ENCODE data around the gene TRAPPC3.
"Not testable (repeated sequence)": the region's sequence is repeated elsewhere in the genome, so short reads cannot be mapped to it uniquely, and the experiment has no call there.

The TRAPPC3 gene

DNA sequence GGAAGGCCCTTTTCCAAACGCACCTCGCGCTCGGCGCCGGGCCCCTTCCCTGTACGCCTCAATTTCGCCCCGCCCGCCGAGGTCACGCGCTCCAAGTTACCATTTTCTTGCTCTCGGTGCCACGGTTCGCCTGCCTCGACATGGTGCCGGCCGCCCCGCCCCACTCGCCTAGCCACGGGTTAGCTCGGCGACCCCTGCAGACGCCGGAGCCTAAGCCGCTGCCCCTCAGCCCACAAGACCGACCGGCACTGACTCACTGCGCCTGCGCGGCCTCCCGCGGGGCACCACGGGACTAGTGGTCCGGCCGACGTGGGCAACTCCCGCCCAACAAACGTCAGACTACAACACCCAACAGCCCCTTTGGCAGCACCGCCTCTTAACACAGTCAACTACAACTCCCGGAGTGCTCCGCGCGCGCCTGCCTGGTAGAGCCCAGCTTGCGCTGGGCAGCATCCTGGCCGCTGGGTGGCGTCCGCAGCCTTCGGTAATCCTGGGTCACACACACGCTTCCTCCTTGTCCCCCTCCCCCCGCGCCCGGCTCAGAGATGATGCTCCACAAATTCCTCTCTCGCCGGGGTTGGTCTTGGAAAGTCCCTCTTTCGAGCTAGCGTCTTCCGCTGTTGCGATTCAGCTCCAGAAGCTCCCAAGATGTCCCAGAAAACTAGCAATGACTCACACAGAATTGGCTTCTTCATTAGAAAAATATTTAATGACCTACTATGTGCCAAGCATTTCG lies at the start of gene TRAPPC3:
TSS of gene TRAPPC3 (minus strand) at position 250 of the 736 bp plus-strand sequence. CDS start at position 142, 108 bp downstream.
- peak; percentile 100 for DNase-seq

DNA sequence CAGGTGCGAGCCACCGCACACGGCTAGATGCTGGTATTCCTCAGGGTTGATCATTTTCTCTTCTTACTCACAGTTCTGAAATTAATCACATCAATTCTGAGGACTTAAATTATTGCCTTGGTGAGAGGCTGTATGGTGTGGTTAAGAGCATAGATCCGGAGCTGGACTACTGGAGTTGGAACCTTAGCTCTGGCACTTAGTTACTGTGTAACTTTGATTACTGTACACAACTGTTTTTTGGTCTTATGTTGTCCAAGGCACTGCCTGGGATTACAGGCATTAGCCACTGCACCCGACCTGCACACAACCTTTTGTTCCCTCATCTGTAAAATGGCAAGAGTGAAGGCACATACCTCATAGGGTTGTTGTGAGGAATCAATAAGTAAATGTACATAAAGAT lies 49.4 kb upstream of the TRAPPC3 start:
- DNase-seq = no peak

DNA sequence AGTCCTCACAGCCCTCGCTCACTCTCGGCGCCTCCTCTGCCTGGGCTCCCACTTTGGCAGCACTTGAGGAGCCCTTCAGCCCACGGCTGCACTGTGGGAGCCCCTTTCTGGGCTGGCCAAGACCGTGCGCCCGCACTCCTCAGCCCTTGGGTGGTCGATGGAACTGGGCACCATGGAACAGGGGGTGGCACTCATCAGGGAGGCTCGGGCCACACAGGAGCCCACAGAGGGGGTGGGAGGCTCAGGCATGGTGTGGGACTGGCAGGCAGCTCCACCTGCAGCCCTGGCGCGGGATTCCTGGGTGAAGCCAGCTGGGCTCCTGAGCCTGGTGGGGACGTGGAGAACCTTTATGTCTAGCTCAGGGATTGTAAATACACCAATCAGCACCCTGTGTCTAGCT lies 47.5 kb upstream of the TRAPPC3 start:
- not testable (repeated sequence) for DNase-seq

DNA sequence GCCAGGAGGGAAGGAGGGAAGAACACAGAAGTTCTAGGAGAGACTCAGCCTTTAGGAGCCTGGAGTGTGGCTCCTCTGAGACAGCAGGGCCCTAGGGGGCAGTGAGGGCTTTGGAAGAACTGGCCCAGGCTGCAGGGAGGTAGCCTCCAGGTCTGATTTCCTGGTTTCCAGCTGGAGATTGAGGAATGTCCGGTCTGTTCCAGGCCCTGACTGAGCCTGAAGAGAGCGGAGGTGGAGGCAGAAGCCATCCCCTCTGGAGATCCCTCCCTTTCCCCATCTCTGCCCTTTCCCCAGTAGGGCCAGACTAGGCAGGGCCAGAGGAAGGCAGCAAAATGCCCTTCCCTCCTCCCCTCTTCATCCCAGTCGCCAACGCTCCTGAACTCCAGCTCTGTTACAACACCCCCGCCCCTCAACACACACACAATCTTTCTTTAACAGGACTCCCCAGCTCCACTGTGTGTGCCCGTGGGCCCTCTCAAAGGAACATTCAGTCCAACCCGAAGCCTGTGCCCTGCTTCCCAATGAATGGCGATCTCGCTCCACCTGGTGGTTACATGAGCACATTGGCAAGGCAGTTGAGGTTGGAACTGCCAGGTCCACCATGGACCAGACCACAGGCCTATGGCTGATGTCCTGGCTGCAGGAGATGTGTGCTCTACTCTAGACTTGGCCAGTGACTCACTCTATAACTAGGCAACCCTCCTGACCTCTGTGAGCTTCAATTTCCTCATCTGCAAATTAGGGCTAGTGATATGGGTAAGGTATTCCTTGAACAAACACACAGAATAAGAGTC lies 38.7 kb upstream of the TRAPPC3 start:
- DNase-seq = peak; percentile 78

DNA sequence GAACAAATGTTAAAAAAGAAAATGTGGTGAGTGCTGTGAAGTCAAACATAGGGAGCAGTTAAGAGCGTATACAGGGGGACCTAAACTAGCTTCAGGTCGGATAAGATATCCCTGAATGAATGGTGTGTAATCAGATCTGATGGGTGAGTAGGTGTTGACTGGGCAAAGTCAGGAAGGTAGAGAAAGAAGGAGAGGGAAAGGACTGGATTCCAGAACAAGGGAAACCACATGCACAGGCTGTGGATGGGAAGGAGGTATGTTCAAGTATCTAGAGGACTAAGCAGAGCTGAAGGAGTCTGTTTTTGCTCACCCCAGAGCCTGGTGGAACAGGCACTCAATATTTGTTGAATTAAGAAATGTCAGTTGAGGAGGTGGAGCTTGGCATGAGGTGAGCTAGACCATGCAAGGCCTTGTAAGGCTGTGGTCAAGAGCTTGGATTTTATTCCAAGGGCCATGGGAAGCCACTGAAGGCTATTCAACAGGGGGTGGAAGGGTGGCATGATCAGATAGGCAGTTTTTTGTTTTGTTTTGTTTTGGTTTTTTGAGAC lies 34.1 kb upstream of the TRAPPC3 start:
- no peak for DNase-seq

DNA sequence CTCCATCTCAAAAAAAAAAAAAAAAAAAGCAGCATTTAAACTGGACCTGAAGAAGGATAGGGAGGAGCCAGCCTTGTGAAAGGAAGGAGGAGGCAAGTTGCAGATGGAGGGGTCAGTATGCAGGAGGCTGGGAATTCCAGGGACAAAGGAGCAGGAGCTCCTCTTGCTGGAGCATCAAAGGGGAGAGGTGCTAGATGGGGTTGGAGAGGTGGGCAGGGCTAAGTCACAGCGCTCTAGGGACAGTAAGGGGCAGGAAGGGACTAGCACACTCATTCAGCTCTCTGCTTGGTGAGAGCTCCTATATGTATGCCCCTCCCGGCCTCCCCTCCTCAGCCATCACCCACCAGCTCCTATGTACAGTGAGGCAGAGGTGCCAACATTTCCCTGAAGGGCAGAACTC lies 33.4 kb upstream of the TRAPPC3 start:
- DNase-seq = peak; percentile 46

DNA sequence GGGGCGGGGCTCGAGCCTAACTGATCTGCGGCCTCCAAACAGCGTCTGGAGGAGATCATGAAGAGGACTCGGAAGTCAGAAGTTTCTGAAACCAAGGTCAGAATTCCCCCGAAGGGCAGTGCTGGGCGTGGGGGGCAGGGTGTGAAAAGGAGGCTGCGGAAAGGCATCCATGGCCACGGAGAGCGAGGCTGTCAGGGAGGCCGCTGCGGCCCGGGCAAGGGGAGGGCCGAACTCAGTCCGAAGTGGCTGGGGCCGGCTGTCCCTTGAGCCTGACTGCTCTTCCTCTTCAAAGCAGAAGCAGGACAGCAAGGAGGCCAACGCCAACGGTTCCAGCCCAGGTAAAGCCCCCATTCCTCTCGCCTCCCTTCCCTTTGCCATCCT lies 29.9 kb upstream of the TRAPPC3 start:
- DNase-seq = no peak

DNA sequence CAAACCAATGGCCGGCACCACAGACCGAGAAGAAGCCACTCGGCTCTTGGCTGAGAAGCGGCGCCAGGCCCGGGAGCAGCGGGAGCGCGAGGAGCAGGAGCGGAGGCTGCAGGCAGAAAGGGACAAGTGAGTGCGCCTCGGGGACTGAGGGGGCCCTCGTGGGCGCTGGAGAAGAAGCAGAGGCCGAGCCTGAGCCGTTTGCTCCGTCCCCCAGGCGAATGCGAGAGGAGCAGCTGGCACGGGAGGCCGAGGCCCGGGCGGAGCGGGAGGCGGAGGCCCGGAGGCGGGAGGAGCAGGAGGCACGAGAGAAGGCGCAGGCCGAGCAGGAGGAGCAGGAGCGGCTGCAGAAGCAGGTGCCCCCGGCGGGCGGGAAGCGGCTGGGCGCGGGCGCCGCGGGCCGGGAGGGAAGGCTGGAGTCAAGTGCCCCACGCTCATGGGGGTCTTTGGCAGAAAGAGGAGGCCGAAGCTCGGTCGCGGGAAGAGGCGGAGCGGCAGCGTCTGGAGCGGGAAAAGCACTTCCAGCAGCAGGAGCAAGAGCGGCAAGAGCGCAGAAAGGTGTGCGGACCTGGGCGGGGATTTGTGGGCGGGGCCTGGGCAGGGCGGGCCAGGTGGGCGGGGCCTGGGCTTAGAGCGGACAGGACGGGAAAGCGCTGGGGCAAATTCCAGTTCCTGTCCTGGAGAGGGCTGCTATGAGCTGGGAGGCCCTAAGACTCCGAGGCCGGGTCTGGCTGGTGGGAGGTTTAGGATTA lies 29.4 kb upstream of the TRAPPC3 start:
- no peak for DNase-seq

DNA sequence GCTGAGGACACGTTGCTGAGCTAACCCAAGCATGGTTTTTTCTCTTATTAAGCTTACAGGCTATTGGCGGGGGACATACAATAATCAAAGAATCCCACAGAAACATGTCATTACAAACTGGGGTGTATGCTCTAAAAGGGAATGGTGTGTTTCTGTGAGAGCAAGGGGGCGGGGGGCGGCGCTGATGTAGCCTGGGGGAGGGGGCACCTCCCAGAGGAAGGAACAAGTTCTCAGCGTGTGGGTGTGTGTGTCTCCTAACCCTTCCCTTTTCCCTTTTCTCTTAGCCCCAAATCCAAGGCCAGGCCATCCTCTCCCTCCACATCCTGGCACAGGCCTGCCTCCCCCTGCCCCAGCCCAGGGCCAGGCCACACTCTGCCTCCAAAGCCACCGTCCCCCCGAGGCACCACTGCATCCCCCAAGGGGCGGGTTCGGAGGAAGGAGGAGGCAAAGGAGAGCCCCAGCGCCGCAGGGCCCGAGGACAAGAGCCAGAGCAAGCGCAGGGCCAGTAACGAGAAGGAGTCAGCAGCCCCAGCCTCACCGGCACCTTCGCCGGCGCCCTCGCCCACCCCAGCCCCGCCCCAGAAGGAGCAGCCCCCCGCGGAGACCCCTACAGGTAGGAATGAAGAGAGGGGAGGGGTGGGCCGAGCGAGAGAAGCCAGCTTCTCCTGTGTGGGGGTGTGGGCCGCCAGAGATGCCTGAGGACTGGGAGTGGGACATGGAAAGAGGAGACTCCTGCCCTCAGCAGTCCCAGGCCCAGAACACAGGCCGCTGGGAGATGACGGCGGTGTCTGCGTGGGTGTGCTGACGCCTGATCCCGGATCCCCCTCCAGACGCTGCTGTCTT lies 28.5 kb upstream of the TRAPPC3 start:
- no peak for DNase-seq

DNA sequence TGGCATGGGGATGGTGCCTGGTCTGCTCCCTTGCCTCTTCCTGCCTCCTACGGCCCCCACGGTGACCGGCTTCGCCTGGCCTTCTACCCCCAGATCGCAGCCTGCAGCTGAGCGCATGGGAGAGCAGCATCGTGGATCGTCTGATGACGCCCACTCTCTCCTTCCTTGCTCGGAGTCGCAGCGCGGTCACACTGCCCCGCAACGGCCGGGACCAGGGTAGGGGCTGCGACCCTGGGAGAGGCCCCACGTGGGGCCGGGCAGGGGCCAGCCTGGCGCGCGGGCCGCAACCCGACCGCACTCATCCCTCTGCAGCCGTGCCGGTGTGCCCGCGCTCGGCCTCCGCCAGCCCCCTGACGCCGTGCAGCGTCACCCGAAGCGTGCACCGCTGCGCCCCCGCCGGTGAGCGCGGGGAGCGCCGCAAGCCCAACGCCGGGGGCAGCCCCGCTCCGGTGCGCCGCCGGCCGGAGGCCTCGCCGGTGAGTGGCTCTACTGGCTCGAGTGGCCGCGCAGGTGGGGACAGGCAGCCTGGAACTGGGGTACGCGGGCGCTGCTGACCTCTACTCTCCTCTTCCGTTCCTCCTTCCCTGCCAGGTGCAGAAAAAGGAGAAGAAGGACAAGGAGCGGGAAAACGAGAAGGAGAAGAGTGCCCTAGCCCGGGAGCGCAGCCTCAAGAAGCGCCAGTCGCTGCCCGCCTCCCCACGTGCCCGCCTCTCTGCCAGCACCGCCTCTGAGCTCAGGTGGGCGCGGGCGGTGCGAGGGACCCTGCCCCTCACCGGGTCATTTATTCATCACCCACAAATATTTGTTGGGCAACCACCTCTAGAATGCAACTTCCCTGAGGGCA lies 27.0 kb upstream of the TRAPPC3 start:
- no peak for DNase-seq

DNA sequence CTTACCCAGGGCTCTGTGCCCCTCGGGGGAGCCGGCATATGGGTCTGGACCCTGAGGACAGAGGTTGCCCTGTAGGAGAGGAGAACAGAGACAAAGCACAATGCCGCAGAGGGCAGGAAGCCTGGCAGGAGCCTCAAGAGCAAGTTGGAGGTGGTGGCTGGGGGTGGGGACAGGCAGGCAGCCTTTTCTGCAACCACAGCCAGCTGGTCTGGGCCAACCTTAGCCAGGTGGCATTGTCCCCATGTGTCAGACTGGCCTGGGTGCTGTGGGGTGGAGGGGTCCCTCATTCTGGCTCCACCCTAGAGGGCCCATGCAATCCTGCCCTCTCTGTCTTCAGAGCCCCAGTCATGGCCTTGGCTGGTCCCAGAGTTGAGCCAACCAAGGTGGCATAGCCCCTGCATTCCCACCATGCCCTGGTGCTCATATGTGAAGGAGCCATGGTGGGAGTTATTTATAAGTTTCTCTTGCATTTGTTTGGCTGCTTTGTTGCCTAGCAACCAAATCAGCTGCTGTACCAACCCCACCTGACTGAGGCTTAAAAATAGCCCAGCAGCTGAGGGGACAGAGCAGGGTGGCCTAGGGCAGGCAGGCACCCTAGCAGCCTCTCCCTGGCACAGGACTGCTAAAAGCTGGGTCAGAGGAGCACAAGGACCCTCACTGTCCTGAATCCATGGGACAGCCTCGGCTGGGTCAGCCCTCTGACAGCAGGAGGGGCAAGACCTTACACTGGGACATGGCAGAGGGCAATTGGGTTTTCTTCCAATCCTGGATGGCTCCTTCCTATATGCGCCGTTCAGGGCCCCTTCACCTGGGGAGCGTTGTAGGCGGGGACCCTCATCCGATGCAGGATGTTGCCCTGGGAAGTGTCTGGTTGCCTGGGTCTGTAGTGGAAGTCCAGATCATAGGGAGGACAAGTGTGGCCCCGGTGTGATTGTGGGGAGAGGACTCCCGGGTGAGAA lies 26.1 kb upstream of the TRAPPC3 start:
- DNase-seq = peak; percentile 67

DNA sequence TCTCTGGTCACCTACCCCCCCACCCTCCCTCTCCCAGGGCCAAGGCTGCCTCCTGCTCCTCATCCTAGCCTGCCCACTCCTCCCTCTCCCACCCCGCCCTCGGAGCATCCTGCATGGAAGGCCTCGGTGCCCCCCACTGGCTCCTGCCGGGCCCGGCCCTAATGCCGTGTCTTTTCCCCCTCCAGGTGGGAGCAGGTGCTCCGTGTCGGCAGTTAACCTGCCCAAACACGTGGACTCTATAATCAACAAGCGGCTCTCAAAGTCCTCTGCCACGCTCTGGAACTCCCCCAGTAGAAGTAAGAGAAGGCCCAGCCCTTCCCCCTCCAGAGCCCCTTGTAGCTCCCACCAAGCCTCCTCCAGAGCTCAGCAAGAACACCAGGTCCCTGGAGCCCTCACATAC lies 25.4 kb upstream of the TRAPPC3 start:
- DNase-seq = peak; percentile 70

DNA sequence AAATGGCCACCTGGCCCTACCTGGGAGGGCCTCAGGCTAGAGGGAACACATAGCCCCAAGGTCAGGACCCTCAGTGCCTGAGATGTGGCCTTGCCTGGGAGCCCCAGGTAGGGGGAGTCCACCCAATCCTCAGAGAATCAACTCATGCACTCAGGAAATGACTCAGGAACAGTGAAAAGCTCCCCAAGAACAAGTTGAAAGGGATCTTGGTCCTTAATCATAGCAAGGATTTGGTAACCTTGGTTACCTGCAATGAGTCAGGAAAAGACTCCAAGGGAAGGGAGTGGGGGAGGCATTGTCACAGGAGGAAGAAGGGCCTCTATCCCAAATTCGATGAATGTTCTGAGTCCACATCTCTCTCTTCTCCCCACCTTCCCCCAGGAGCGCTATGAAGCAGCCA lies 23.7 kb upstream of the TRAPPC3 start:
- no peak for DNase-seq

DNA sequence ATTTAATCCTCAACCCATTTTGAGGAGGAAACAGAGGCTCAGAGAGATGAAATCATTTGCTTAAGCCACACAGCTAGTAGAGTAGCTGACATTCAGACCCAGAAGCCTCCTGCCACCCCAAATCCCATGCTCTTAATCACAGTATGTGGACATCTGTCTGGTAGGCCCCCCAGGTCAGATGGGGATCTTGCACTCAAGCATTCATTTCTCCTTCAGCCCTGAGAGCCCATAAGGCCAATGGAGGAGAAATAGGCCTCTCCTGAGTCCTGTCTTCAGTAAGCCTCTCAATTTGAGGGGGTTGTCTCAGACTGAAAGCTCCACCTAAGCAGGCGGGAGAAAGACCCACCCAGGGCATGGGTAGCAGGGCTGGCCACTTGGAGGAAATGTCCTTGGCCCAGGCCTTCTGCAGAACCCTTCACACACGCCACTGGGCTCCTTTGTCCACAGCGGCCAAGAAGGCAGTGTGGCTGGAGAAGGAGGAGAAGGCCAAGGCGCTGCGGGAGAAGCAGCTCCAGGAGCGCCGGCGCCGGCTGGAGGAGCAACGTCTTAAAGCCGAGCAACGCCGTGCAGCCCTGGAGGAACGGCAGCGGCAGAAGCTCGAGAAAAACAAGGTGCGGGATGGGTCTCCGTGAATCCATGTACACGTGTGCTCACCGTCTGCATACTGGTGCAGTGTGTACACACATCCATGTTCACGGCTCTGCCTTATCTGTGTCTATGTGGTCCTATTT lies 22.9 kb upstream of the TRAPPC3 start:
- DNase-seq = no peak

DNA sequence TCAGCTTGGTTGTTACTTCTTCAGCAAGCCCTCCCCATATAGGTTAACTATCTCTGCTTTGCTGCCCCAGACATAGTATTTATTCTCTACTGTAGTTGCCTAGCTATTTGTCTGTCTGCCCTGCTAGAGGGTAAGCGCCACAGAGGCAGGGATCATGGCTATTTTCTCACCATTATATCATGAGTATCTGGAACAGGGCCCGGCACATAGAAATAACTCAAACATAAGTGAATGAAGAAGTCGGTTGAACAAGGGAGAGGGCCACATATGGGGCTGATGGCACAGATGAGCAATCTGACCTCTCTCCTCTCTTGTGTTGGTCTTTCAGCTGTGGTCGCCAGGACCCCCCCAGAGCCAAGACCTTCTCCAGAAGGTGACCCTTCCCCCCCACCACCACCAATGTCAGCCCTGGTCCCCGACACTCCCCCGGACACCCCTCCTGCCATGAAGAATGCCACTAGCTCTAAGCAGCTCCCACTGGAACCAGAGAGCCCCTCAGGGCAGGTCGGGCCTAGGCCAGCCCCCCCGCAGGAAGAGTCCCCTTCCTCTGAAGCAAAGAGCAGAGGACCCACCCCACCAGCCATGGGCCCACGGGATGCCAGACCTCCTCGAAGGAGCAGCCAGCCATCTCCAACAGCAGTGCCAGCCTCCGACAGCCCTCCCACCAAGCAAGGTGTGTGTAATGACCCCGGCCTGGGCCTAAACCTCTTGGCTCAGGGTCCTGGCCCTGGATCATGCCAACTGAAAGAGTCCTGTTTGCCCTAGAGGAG lies 21.5 kb upstream of the TRAPPC3 start:
- no peak for DNase-seq

DNA sequence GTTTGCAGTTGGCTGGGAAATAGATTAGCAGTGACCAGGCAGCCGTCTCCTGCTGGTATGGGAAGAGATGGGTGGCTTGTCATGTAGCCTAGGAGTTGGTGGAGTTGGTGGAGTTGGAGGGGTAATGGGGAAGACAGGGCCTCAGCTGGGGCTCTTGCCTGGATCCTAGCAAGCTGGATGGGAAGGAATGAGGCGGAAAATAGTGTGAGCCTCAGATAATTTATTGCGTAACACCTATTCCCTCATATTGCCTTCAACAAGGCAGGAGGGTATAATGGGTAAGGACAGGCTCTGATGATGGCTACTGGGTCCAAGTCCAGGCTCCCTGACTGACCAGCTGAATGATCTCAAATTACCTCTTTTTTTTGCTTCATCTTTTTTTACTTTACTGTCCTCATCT lies 19.2 kb upstream of the TRAPPC3 start:
- DNase-seq = no peak

DNA sequence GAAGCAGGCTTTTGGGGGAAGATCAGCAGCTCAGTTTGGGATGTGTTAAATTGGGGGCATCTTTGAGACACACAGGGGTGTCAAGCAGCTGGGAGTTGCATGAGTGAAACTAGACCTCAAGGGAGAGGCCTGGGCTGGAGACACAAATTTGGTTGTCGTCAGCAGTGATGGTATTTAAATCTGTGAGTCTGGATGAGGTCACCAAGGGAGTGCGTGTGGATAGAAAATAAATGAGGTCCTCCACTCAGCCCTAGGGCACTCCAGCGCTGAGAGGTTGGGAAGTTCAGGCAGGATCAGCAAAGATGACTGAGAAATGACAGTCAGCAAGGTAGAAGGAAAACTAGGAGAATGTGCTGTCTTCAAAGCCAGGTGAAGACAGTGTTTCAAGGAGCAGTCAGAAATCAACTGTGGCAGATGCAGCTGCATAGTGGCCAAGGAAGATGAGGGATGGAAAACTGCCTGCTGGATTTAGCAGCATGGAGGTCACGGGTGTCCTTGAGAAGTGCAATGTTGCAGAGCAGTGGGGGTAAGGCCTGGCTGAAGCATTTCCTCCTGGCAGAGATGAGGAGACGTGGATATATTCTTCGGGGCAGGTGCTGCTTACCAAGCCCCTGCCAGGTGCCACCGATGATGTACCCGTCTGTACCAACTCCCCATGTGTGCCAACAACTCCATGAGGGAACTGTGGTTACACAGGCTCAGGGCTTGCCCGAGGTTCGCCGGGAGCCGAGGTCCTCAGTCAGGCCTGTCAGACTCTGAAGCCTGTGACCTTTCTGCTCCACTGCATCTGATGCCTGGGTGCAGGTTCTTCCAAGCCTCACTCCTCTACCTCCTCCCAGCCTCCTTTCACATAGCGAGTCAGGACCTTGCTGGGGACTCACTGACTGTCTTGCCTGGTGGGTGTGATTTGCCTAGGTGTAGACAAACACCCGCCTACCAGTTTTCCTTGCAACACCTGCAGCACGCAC lies 17.9 kb upstream of the TRAPPC3 start:
- no peak for DNase-seq

All from NCI-H1105 treated with DMSO at 0.1 percent for 48 hours (cell line).